Epithelial cell of proximal tubule (primary cell): Measurements from ENCODE around the gene CSNK1E. TPM values are rescaled to one million over a fixed set of nuclear protein-coding genes. Genes with fewer than 3 reads are reported as not detected.

Experiments used
- DNase-seq: peaks from one replicate; pipeline ENCODE4 v3.0.0-alpha.2; 2011; ENCODE audit warnings: low read depth
- H3K4me3 ChIP-seq: 2 replicates; pipeline ENCODE4 v1.5.1; 2011; ENCODE audit warnings: low read depth, mild to moderate bottlenecking, low read length
- total RNA-seq: library from RNA; depleted of rRNA; stranded (reverse); fragments of >200 nt; gene quantifications from 2 replicates; pipeline ENCODE4 v1.2.3, GENCODE V29; 2015
- TF ChIP-seq, protein P1 (sequence below): conservative IDR thresholded peaks from 2 replicates; pipeline ENCODE4 v1.5.1; 2012; ENCODE audit warnings: low read depth, mild to moderate bottlenecking, low read length

Gene CSNK1E
- total RNA-seq, 1 donor from 2014 or later: 157 TPM

DNA sequence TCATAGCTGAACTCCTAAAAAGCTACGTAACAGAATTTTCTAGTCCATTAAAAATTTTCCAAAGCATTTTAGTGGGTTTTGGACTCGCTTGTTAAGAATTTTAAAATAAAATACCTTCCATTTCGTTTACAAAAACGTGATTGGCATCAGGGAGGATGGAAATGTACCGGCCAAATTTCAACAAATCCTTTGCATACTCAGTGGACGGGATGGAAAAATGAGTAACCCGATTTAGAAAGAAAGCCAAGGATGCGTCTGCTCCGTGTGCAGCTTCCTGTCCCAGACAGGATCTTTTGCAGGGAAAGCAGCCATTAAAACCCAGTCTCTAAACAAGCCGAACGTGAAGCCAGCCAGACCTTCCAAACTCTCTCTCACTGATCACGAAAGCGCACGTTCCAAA, 60.1 kb downstream of the CSNK1E start:
- DNase-seq: no peak
- H3K4me3 ChIP-seq: no peak overlapping the region
- TF ChIP-seq, protein P1, sequence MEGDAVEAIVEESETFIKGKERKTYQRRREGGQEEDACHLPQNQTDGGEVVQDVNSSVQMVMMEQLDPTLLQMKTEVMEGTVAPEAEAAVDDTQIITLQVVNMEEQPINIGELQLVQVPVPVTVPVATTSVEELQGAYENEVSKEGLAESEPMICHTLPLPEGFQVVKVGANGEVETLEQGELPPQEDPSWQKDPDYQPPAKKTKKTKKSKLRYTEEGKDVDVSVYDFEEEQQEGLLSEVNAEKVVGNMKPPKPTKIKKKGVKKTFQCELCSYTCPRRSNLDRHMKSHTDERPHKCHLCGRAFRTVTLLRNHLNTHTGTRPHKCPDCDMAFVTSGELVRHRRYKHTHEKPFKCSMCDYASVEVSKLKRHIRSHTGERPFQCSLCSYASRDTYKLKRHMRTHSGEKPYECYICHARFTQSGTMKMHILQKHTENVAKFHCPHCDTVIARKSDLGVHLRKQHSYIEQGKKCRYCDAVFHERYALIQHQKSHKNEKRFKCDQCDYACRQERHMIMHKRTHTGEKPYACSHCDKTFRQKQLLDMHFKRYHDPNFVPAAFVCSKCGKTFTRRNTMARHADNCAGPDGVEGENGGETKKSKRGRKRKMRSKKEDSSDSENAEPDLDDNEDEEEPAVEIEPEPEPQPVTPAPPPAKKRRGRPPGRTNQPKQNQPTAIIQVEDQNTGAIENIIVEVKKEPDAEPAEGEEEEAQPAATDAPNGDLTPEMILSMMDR: no peak

DNA sequence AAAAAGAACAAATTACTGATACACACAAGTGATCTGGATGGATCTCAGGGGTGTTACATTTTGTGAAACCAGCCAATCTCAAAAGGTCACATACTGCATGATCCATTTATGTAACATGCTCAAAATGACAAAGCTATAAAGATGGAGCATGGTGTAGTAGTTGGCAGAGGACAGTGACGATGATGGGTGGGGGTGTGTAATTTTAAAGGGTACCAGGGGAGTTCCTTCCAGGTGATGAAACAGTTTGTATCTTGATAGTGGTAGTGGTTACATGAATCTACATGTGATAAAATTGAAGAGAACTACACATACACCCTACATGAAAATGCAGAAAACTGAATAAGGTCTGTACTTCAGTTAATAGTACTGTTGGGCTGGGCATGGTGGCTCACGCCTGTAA, 61.5 kb downstream of the CSNK1E start:
- no peak for DNase-seq
- no peak overlapping the region for H3K4me3 ChIP-seq
- TF ChIP-seq, protein P1: no peak

DNA sequence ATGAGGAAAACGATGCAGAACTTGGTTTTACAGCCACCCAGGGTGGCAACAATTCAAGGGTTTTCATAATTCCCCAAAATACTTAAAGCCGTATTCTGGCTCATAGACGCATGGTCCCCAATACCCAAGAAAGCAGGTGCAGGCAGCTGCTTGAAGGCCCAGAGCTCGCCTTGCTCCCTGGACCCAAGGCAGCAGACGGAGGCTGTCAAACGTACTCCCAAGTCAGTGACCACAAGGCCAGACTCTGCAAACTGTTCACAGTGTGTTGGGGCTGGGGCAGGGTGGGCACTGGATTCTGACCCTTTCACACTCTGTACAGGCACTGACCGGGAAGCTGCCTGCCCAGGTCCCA, 65.9 kb downstream of the CSNK1E start:
- DNase-seq: no peak
- TF ChIP-seq, protein P1: no peak
- H3K4me3 ChIP-seq: no peak overlapping the region

DNA sequence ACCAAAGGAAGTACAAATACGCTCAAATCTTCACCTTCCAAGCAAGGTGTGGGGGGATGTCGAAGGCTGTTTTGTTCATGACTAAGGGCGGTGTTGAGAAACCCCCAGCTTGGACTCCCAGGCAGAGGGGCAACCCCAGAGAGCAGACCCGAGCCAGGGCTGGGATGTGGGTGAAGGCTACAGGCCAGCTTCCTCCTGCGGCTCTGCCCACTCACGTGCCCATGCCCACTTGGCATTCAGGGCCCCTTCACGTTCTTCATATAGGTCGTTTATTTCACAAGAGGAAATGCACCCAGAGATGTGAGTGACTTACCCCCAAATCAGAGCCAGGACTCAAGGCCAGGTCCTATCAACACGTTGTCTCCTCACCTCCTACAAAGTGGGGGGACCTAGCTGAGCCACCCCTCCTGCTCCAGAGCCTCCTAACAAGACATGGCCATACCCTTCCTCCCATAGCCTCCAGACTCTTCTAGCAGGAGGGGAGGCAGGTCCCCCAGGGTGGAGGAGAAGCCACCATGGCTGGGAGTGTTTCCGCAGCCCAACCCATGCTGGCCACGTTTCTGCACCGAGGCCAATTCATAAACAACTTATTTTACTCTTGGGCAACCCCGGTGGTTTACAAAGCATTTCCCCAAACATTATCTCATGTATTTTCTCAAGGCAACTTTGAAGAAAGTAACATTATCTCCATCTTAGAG, 66.4 kb downstream of the CSNK1E start:
- no peak for DNase-seq

DNA sequence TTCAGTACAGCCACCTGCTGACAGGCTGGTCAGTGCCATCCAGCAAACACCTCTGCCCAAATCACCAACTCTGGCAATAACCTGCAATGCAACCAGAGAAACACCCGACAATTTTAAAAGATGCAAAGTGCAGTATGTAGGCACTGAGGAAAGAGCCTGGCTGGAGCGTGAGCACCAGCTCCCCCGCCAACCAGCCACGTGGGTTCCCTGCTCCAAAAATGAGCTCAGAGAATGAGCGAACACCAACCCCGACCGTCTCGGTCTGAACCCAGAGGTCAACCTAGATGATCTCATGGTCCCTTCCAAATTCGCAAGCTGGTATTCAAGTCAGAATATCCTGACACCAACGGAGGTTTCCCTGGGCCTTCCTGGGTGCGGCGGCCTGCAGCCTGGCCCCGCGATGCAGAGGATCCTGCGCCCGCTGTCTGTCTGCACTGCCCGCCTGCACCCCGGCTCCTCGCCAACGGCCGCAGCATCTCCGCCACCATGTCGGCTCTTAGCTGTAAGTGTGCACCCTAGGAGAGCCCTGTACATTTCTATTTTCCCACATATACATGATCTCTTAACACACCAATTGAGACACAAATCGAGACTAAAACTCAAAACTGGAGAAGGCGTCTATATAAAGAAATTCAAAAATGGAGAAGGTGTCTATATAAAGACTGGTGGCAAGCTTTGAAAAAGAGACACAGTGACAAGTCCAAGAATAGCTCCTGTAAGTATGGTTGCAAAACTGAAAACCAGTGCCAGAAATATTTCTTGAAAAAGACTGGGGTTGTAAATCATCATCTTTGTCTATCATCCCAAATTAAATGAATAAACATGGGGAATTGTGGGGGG, 67.2 kb downstream of the CSNK1E start:
- no peak for DNase-seq
- no peak overlapping the region for H3K4me3 ChIP-seq
- TF ChIP-seq, protein P1: no peak

More for the DNA sequence above, 66.4 kb downstream of the CSNK1E start:
- H3K4me3 ChIP-seq: no peak overlapping the region
- TF ChIP-seq, protein P1: no peak

DNA sequence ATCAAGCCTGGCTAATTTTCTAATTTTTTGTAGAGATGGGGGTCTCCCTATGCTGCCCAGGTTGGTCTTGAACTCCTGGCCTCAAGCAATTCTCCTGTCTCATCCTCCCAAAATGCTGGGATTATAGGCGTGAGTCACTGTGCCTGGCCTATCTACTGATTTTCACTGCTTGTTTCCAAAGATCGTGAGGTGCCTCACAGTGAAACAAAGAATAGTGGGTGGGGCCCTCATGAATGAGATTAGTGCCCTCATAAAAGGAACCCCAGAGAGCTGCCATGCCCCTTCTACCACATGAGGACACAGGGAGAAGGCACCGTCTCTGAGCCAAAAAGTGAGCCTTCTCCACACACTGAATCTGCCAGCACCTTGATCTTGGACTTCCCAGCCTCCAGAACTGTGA, 67.9 kb downstream of the CSNK1E start:
- DNase-seq: no peak
- TF ChIP-seq, protein P1: no peak

More for the DNA sequence above, 67.9 kb downstream of the CSNK1E start:
- H3K4me3 ChIP-seq: no peak overlapping the region
